Esophagus squamous epithelium (tissue), 4 donors: ENCODE measurements around the gene TGFBR3.

ENCODE experiments used
- CTCF ChIP-seq, 6 experiments: fragments of 450-650 bp in 4 of 6; fragments of 200-600 bp in 2 of 6; sonication (generic) in 2 of 6; IDR thresholded peaks; one replicate each; pipeline ENCODE4 v1.5.1; 2016 to 2019; ENCODE audit warnings: antibody characterized with exemption in 6 of 6, mild to moderate bottlenecking in 4 of 6, moderate library complexity in 4 of 6
- POLR2A ChIP-seq, 4 donors: fragments of 450-650 bp; IDR thresholded peaks; one replicate each; pipeline ENCODE4 v1.6.1; 2017; ENCODE audit warnings: antibody characterized with exemption in 4 of 4, mild to moderate bottlenecking in 4 of 4, moderate library complexity in 3 of 4

GRCh38 chr1:91700332-91700731 is 185.6 kb downstream of the TGFBR3 start:
- TF ChIP-seq CTCF (IDR thresholded peaks at IDR 0.05) (no peak), POLR2A (IDR thresholded peaks at IDR 0.05) (no peak)
